Panc1 (cell line): Measurements from ENCODE around the gene TPT1. TPM values are rescaled to one million over a fixed set of nuclear protein-coding genes. Genes with fewer than 3 reads are reported as not detected.

Experiments
- ATAC-seq: fragments of 200-7000 bp; cut with Tn5 transposase; 2 replicates; pipeline ENCODE4 v1.9.1; 2020; ENCODE audit warnings: mild to moderate bottlenecking, moderate library complexity
- BruUV-seq: library from RNA; stranded (reverse); fragments of 400-500 nt; replicated peaks from 2 replicates; lab custom pipeline; 2021; lab: Mats Ljungman, UMichigan
- CTCF ChIA-PET: fragments of 300-600 bp; sonication (Branson Sonifier 250); formaldehyde crosslinking; loops from one replicate; lab custom pipeline; 2022; ENCODE audit warnings: antibody characterized with exemption; lab: Charles Lee
- POLR2A ChIA-PET: fragments of 300-600 bp; sonication (Branson Sonifier 250); formaldehyde crosslinking; loops from one replicate; lab custom pipeline; 2022; ENCODE audit warnings: antibody characterized with exemption; lab: Charles Lee
- DNase-seq: peaks from one replicate; pipeline ENCODE4 v3.0.0-alpha.2; 2010; ENCODE audit warnings: low read depth, low spot score
- H3K27ac ChIP-seq: 2 replicates; pipeline ENCODE4 v1.5.1; 2011; ENCODE audit warnings: mild to moderate bottlenecking, low read length, inconsistent platforms
- H3K27me3 ChIP-seq: fragments of 200-500 bp; sonication (Bioruptor generic); 2 replicates; pipeline ENCODE4 v1.6.0; 2014; ENCODE audit warnings: low read length, inconsistent platforms; ENCODE audit not compliant: control insufficient read depth, insufficient read depth
- H3K36me3 ChIP-seq: fragments of 200-500 bp; sonication (Bioruptor generic); 2 replicates; pipeline ENCODE4 v1.5.1; 2014; ENCODE audit warnings: inconsistent platforms, mild to moderate bottlenecking, low read length, moderate library complexity; ENCODE audit not compliant: control insufficient read depth, insufficient read depth
- H3K4me1 ChIP-seq: 2 replicates; pipeline ENCODE4 v1.5.1; 2011; ENCODE audit warnings: inconsistent platforms, mild to moderate bottlenecking, low read length, moderate library complexity; ENCODE audit not compliant: control insufficient read depth, insufficient read depth
- H3K4me3 ChIP-seq, 2 experiments: 2 replicates each; pipeline ENCODE4 v1.5.1; 2011 to 2012; ENCODE audit warnings: low read depth in 2 of 2, low read length in 2 of 2, mild to moderate bottlenecking in 2 of 2, inconsistent platforms in 1 of 2, moderate library complexity in 1 of 2
- H3K9me3 ChIP-seq: fragments of 200-500 bp; sonication (Bioruptor generic); 2 replicates; pipeline ENCODE4 v1.5.1; 2014; ENCODE audit warnings: low read depth, mild to moderate bottlenecking, inconsistent platforms, low read length, moderate library complexity; ENCODE audit not compliant: control insufficient read depth, insufficient read depth
- CTCF ChIP-seq: fragments of 450-650 bp; IDR thresholded peaks from 2 replicates; pipeline ENCODE4 v1.5.1; 2017; ENCODE audit warnings: mild to moderate bottlenecking
- POLR2AphosphoS5 ChIP-seq: IDR thresholded peaks from 2 replicates; pipeline ENCODE4 v1.6.1; 2012; ENCODE audit warnings: mild to moderate bottlenecking, low read depth, low read length, moderate library complexity
- SIN3A ChIP-seq: IDR thresholded peaks from 2 replicates; pipeline ENCODE4 v1.6.1; 2012; ENCODE audit warnings: low read depth, mild to moderate bottlenecking, low read length, moderate library complexity, borderline replicate concordance; ENCODE audit not compliant: insufficient read depth
- TCF7L2 ChIP-seq: IDR thresholded peaks from 2 replicates; pipeline ENCODE4 v1.6.1; 2011; ENCODE audit warnings: mild to moderate bottlenecking, low read depth, low read length, inconsistent platforms
- in situ Hi-C: cut with HindIII; loops from 2 replicates; pipeline ENCODE4 v1.10.0; 2016; ENCODE audit warnings: low sequenced_read_pairs, low pct_unique_long_range_greater_than_20kb
- intact Hi-C: fragments of 100-400 bp; cut with micrococcal nuclease; formaldehyde crosslinking; loops from one replicate; pipeline ENCODE4 v1.10.0; 2022; ENCODE audit not compliant: unreplicated experiment
- total RNA-seq: library from RNA; stranded (reverse); gene quantifications from one replicate; pipeline ENCODE4 v1.2.1, GENCODE V29; 2021; ENCODE audit not compliant: unreplicated experiment
- TF ChIP-seq, protein P1 (sequence below), 2 experiments: IDR thresholded peaks; 2 replicates each; pipeline ENCODE4 v1.6.1; 2011 to 2012; ENCODE audit warnings: low read depth in 2 of 2, control low read depth in 1 of 2, low read length in 1 of 2, mild to moderate bottlenecking in 1 of 2, moderate library complexity in 1 of 2; ENCODE audit not compliant: insufficient read depth in 1 of 2

TPT1 gene
- total RNA-seq, 1 experiment from 2014 or later, result 939 TPM

- no peaks in the 10 kb centered on the region for H3K27me3 ChIP-seq
- H3K36me3 ChIP-seq, result no peaks in the 10 kb centered on the region; the same call in 1 of the 2 replicates
- CTCF ChIA-PET, result interaction anchor here (0.6 kb wide), 1 partner anchor 291 kb away, joined by 3 read pairs; no protein-coding TSS in a partner anchor
- intact Hi-C loops, result no loop called here
- H3K4me3 ChIP-seq, result no peak overlapping the region
- no peaks in the 10 kb centered on the region for H3K9me3 ChIP-seq
- BruUV-seq, result no TSS peak
- ATAC-seq, result no peak
- in situ Hi-C loops, result no loop called here
- peaks cover 2% of the 10 kb centered on the region; the same call in 1 of the 2 replicates for H3K4me1 ChIP-seq
- TF ChIP-seq SIN3A (no peak), TCF7L2 (no peak), POLR2AphosphoS5 (no peak), CTCF (no peak)
- TF ChIP-seq, protein P1, sequence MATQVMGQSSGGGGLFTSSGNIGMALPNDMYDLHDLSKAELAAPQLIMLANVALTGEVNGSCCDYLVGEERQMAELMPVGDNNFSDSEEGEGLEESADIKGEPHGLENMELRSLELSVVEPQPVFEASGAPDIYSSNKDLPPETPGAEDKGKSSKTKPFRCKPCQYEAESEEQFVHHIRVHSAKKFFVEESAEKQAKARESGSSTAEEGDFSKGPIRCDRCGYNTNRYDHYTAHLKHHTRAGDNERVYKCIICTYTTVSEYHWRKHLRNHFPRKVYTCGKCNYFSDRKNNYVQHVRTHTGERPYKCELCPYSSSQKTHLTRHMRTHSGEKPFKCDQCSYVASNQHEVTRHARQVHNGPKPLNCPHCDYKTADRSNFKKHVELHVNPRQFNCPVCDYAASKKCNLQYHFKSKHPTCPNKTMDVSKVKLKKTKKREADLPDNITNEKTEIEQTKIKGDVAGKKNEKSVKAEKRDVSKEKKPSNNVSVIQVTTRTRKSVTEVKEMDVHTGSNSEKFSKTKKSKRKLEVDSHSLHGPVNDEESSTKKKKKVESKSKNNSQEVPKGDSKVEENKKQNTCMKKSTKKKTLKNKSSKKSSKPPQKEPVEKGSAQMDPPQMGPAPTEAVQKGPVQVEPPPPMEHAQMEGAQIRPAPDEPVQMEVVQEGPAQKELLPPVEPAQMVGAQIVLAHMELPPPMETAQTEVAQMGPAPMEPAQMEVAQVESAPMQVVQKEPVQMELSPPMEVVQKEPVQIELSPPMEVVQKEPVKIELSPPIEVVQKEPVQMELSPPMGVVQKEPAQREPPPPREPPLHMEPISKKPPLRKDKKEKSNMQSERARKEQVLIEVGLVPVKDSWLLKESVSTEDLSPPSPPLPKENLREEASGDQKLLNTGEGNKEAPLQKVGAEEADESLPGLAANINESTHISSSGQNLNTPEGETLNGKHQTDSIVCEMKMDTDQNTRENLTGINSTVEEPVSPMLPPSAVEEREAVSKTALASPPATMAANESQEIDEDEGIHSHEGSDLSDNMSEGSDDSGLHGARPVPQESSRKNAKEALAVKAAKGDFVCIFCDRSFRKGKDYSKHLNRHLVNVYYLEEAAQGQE (IDR thresholded peaks at IDR 0.05; ENCODE audit: insufficient read depth in 1 of 2, low read depth in 2 of 2, low read length in 1 of 2), result no peak
- no peak overlapping the region for H3K27ac ChIP-seq
- no peak for DNase-seq
- POLR2A ChIA-PET, result no interaction called here
Measured at GRCh38 chr13:45368005-45368404, 27.0 kb upstream of the TPT1 start.

DNA sequence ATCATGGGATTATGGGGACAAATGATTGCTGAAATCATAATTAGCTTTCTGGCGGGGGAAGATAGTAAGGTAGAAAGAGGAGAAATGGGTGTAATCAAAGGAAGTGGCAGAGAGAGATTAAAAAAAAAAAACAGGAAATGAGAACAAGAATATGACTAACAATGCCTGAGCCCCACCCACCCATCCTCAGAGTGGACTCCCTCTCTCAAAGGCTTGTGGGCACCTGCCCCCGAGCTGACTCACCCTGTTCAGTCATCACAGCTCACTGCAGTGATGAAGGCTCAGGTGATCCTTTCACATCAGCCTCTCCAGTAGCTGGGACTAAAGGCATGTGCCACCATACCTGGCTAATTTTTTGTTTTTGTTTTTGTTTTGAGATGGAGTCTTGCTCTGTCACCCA, 26.4 kb upstream of the TPT1 start:
- in situ Hi-C loops (no loop called here), intact Hi-C loops (no loop called here)
- no TSS peak for BruUV-seq
- DNase-seq, result peak; percentile 79
- Histone ChIP-seq H3K36me3 (no peaks in the 10 kb centered on the region; the same call in 1 of the 2 replicates), H3K27ac (no peak overlapping the region), H3K4me3 (no peak overlapping the region), H3K27me3 (no peaks in the 10 kb centered on the region), H3K9me3 (no peaks in the 10 kb centered on the region), H3K4me1 (peaks cover 2% of the 10 kb centered on the region; the same call in 1 of the 2 replicates)
- CTCF ChIA-PET, result no interaction called here
- no peak for TF ChIP-seq SIN3A
- POLR2A ChIA-PET, result no interaction called here
- ATAC-seq, result peak; percentile 82

DNA sequence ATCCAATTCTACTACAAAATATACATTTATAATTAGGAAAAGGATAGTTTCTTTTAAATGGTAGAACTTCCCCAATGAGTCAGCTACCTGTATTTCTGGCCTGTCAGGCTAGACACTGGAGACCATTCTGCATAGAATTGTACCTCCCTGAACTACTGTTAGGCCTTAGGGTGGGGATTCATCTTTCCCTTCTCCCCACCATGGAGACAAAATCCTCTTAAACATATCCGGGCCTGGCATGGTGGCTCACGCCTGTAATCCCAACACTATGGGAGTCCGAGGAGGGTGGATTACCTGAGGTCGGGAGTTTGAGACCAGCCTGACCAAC, 24.5 kb upstream of the TPT1 start:
- intact Hi-C loops, result no loop called here
- no peak overlapping the region for H3K27ac ChIP-seq
- in situ Hi-C loops, result no loop called here
- no peak for TF ChIP-seq CTCF
- TF ChIP-seq, protein P1 (IDR thresholded peaks at IDR 0.05; ENCODE audit: insufficient read depth in 1 of 2, low read depth in 2 of 2, low read length in 1 of 2), result no peak
- no peak for TF ChIP-seq TCF7L2
- no peaks in the 10 kb centered on the region for H3K27me3 ChIP-seq
- ATAC-seq (no peak), DNase-seq (no peak)
- no peaks in the 10 kb centered on the region for H3K4me1 ChIP-seq
- H3K4me3 ChIP-seq, result no peak overlapping the region
- no peaks in the 10 kb centered on the region; the same call in 1 of the 2 replicates for H3K36me3 ChIP-seq
- BruUV-seq, result no TSS peak
- ChIA-PET POLR2A (interaction anchor here (0.6 kb wide), 1 partner anchor 172 kb away, joined by 3 read pairs; no protein-coding TSS in a partner anchor), CTCF (no interaction called here)
- no peaks in the 10 kb centered on the region for H3K9me3 ChIP-seq
